ENCODE data around the gene ATP2A2.

DNA sequence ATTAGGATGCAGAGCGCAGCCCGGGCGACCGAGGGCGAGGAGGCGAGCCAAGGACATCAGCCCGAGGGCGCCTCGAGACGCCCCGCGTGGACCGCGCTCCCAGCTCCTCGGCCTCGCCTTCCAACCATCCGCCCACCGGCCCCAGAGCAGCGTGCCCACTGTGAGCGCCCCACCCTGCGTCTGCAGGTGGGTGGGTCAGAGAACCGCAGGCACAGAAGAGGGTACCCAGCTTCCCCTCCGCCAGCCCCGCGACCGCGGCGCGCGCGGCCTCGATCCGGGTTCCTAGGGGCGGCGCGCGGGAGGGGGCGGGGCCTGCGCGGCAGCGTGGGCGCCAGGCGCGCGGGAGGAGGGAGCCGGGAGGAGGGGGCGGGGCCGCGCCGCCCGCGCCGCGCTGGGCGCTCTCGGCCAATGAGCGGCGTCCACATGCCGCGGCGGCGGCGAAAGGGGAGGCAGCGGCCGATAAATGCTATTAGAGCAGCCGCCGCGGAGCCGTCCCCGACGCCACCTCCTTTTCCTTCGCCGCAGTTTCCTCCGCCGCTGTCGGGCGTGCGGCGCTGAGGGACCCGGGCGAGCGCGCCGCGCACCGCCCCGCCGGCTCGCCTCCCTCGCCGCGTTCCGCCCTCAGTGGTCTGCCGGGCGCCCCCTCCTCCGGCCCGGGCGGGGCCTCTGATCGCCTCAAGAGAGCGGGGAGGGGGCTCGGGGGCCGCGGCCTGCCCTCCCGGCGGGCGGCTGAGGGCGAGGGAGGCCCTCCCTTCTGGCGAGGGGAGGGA is at the start of gene ATP2A2:
- TF ChIP-seq, protein P1, sequence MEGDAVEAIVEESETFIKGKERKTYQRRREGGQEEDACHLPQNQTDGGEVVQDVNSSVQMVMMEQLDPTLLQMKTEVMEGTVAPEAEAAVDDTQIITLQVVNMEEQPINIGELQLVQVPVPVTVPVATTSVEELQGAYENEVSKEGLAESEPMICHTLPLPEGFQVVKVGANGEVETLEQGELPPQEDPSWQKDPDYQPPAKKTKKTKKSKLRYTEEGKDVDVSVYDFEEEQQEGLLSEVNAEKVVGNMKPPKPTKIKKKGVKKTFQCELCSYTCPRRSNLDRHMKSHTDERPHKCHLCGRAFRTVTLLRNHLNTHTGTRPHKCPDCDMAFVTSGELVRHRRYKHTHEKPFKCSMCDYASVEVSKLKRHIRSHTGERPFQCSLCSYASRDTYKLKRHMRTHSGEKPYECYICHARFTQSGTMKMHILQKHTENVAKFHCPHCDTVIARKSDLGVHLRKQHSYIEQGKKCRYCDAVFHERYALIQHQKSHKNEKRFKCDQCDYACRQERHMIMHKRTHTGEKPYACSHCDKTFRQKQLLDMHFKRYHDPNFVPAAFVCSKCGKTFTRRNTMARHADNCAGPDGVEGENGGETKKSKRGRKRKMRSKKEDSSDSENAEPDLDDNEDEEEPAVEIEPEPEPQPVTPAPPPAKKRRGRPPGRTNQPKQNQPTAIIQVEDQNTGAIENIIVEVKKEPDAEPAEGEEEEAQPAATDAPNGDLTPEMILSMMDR (IDR thresholded peaks at IDR 0.05): no peak
- no peak for TF ChIP-seq ZFX (IDR thresholded peaks at IDR 0.05; ENCODE audit: borderline replicate concordance)
